Measurements from ENCODE around the gene CTSA.

- TF ChIP-seq POLR2A (IDR thresholded peaks at IDR 0.05) (no peak), CTCF (IDR thresholded peaks at IDR 0.05) (no peak)
These were observed 14.5 kb downstream of the CTSA start for GRCh38 chr20:45905505-45906079.
